Heart left ventricle (tissue), 13 donors: Measurements from ENCODE around the gene OR9Q1.

Experiments used
- CTCF ChIP-seq, 12 donors: fragments of 200-600 bp; sonication (generic) in 4 of 12; IDR thresholded peaks; one replicate each; pipeline versions ENCODE4 v1.5.0 to v1.8.0; 2018 to 2022; ENCODE audit warnings: antibody characterized with exemption in 12 of 12, mild to moderate bottlenecking in 5 of 12
- POLR2A ChIP-seq, 2 donors: fragments of 450-650 bp; IDR thresholded peaks; one replicate each; pipeline ENCODE4 v1.6.1; 2017; ENCODE audit warnings: antibody characterized with exemption in 2 of 2, mild to moderate bottlenecking in 2 of 2, moderate library complexity in 2 of 2
- donor health status: ischemic (EF 13 %, LVEDD 7.1; RV severe dilation, severe dysfunction).
- donor health status: DM: no; HTN: yes; CAD: no.
- donor health status: DM: no; HTN: no; CAD: no.
- donor health status: ischemic (EF 25% LVEDD 6.9; RV normal size, moderate dysfunction).
- donor health status: ischemic (EF 25% LVEDD 5.7; RV mildly dilated, moderate dysfunction).
- donor health status: ischemic (EF 35%, LVEDD 5.7; RV mildly dilated, moderate dysfunction).
- donor health status: nonischemic (EF 11% LVEDD 7.7; RV severe dilation, severe dysfunction).
- donor health status: DM: yes; HTN: yes; CAD: no.
- donor health status: PGD.
- donor health status: ischemic (EF 29% LVEDD 5.4; RV normal size, mild dysfunction).
- donor health status: nonischemic (EF 23%, LVEDD 6.1; RV moderate dilation, normal function).

- TF ChIP-seq CTCF (IDR thresholded peaks at IDR 0.05) (no peak), POLR2A (IDR thresholded peaks at IDR 0.05) (no peak)
These were observed 34.8 kb downstream of the OR9Q1 start for GRCh38 chr11:58058276-58059006.
